ENCODE measurements around the gene ITPR3.

ITPR3 gene

GRCh38 chr6:33688451-33689147 is 67.5 kb downstream of the ITPR3 start:
- DNase-seq = no peak

- DNase-seq = no peak
These were observed 68.0 kb downstream of the ITPR3 start for GRCh38 chr6:33689148-33689494.

GRCh38 chr6:33689879-33690278 is 68.8 kb downstream of the ITPR3 start:
- DNase-seq = no peak

DNA sequence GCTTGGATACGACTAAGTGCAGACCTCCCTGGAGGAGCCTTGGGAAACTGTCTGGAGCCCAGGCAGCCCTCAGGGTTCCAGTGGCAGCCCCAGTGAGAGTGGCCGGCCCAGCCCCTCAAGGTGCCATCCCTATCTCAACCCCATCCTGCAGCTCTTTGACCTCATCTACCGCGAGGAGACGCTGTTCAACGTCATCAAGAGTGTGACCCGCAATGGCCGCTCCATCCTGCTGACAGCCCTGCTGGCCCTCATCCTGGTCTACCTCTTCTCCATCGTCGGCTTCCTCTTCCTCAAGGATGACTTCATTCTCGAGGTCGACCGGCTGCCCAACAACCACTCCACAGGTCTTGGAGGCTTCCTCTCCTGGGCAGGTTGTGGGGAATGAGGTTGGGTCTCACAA is 69.6 kb downstream of the ITPR3 start:
- DNase-seq = no peak

DNA sequence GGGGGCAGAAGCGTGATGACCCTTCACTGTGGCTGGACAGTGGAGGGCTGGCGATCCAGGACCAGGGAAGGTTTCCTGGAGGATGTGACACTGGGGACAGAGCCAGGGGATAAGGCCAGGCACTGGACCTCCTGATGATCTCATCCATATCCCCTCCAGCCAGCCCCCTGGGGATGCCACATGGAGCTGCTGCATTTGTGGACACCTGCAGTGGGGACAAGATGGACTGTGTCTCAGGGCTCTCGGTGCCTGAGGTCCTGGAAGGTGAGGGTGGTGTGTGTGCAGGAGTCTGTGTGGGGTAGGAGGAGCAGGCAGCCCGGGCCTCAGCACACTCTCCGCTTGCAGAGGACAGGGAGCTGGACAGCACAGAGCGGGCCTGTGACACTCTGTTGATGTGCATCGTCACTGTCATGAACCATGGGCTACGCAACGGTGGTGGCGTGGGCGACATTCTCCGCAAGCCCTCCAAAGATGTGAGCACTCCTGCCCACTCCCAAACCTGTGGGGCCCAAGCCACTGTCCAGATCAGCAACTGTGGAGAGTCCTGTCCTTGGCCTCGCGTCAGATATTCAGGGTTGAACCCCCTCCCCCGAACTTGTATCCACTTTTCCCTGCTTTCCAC is 70.4 kb downstream of the ITPR3 start:
- DNase-seq = no peak

GRCh38 chr6:33692078-33692759 is 71.1 kb downstream of the ITPR3 start:
- DNase-seq = no peak

DNA sequence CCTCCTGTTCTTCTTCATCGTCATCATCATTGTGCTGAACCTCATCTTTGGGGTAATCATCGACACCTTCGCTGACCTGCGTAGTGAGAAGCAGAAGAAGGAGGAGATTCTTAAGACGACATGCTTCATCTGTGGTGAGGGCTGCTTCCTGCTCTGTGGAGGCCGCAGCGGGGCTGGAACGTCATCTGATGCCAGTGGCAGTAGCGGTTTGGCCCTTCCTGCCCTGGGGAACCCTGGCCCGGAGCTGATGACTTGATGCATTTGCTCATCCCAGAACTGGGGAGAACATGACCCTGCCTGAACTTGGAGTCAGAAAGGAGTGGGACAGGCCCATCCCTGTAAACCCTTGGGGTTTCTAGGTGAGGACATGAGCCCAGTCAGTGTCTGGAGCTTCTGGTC is 71.6 kb downstream of the ITPR3 start:
- DNase-seq = peak; percentile 77

- no peak for DNase-seq
These were observed 72.3 kb downstream of the ITPR3 start for GRCh38 chr6:33693186-33694105.

GRCh38 chr6:33694401-33694931 is 73.3 kb downstream of the ITPR3 start:
- DNase-seq = peak; percentile 86

DNA sequence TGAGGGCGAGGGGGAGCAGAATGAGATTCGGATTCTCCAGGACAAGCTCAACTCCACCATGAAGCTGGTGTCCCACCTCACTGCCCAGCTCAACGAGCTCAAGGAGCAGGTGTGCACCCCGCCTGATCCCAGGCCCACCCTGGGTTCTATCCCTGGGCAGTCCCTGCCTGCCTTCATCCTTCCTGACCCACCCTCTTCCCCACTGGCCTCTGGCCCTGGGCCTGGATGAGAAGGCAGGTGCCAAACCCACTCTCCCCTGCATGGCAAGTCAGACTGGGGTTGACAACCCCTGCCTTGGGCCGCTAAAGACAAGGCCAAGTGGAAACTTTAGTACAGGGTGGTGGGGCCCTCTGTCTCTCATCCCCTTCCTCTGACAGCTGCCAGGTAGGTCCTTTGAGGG is 73.9 kb downstream of the ITPR3 start:
- no peak for DNase-seq

DNA sequence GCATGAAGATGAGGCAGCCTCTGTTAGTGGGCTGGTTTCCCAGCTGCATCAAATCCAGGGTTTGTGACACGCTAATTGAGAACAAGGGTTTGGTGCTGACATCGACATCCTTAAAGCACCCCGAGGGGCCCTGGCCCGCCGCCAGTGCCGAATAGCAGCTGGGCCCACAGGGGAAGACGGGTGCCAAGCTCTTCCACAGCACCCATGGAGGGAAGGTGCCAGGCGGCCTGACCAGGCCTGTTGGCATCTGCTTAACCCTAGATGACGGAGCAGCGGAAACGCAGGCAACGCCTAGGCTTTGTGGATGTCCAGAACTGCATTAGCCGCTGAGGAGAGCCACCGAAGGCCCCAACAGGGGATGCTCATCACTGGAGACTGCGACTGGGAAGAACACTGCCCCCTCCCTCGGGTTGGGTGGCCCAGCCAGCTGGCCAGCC is 74.3 kb downstream of the ITPR3 start:
- DNase-seq = no peak

GRCh38 chr6:33696076-33696475 is 75.0 kb downstream of the ITPR3 start:
- no peak for DNase-seq

DNA sequence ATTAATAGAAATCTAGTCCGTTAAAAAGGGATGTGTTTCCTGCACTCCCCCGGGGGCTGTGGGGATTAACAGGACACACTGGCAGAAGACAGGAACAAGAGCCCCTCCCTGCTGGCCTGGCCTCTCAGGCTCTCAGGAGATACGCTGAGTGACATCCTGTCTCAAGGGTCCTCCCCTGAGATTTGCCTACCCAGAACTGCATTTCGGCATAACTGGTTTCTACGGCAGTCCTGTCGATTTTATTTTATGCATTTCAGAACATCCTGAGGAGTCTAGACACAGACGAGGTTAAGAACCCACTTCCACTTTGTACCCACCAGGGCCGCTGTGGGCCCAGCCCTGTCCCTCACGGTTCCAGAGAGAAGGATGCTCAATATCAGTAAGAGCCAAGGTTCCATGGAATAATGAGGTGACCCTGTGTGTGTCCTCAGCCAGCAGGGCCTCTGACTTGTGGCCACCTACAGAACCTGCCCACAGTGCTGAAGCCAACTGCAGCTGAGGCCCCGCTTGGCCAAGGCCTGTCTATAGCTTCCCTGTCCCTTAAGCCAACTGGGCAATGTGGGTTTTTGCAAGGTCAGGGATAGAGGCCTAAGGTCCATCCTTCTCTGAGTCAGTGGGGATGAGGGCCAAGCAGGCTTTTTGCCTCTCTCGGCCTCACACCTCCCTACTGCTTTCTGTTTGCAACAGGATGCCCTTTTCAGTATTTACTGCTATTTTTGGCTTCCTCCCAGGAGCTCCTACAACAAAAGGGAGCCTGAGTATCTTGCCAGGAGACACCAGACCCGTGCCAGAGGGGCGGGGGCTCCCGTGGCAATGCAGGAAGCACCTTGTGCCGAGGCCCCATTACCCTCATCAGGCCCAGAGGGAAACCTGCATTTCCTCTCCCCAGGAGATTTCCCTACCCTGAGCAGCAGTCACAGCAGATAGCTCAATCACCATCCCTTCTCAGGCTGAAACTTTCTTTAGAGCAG is 75.7 kb downstream of the ITPR3 start:
- no peak for DNase-seq

GRCh38 chr6:33697845-33698244 is 76.7 kb downstream of the ITPR3 start:
- no peak for DNase-seq

DNA sequence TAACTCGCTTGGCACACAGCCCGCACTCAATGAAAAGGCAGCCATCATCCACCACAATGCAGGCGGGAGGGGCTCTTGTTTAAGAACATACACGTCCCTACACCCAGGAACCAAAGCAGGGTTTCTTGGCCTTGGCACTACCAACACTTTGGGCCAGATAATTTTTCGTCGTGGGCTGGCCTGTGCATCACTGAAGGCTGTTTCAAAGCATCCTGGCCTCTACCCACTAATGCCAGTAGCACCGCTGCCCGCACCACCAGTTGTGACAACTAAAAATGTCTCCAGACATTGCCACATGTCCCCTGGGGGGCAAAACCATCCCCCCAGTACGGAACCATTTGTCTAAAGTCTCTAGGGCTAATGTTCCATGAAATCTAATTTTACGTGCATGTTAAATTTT is 77.4 kb downstream of the ITPR3 start:
- DNase-seq = no peak

DNA sequence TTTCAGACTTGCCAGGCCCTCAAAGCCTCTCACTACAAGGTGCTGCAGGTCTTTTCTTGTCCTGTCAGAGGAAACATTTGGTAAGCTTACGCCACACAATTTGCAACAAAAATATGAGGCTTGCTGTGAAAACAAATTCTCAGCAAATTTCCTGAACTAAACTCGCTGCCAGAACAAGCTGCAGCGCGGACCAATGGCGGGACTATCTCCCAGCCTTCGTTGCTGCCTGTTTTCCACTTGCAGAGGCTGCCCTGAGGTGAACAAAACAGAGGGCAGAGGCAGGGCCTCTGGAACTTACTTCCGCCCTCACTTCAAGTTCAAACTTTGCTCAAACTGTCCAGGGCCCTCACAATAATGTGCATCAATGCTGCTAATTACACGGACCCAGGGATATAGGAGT is 78.0 kb downstream of the ITPR3 start:
- no peak for DNase-seq

GRCh38 chr6:33699739-33700138 is 78.6 kb downstream of the ITPR3 start:
- DNase-seq = no peak

- DNase-seq = peak; percentile 80
These were observed 79.4 kb downstream of the ITPR3 start for GRCh38 chr6:33700391-33701050.

GRCh38 chr6:33702345-33702977 is 81.3 kb downstream of the ITPR3 start:
- peak; percentile 35 for DNase-seq

DNA sequence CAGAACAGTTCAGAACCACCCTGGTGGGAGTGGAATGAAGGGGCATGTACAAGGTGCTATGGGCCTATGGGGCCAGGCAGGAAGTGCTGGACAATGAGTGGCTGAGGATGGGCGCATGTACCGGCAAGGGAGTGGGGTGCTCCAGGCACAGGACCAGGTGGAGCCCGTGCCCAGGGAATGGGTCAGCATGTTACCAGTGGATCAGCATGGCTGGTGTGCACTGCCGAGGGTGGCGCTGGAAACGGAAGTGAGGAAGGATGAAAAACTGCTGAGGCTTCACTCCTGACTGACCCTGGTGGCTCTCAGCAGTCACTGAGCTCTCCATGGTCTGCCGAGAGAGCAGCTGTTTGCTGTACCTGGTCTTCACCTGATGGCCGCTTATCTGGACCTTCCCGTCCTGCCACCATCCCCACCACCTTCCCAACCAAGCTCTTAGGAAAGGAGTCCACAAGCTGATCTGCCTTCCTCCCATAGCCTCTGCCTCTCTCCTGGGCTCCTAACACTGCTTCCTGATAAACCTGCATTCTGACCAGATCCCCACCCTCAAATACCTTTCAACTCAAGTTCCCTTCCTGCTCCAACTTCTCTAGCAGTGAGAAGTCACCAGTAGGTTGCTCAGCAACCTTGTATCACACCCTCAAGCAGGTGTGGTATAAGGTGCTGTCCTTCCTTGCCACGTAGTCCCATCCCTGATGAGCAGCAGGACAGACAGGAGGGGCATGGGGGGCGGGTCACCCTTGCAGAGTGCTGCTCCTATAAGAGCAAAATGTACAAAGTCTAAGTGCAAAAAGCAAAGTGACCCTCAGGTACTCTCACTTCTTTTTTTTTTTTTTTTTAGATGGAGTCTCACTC is 83.3 kb downstream of the ITPR3 start:
- no peak for DNase-seq
